ENCODE measurements around the gene GLYATL3. TPM values are rescaled to one million over a fixed set of nuclear protein-coding genes. Genes with fewer than 3 reads are reported as not detected.
"Not testable (repeated sequence)": the region's sequence is repeated elsewhere in the genome, so short reads cannot be mapped to it uniquely, and the experiment has no call there.

Gene GLYATL3
- total RNA-seq, 2 experiments from 2014 or later = not detected

DNA sequence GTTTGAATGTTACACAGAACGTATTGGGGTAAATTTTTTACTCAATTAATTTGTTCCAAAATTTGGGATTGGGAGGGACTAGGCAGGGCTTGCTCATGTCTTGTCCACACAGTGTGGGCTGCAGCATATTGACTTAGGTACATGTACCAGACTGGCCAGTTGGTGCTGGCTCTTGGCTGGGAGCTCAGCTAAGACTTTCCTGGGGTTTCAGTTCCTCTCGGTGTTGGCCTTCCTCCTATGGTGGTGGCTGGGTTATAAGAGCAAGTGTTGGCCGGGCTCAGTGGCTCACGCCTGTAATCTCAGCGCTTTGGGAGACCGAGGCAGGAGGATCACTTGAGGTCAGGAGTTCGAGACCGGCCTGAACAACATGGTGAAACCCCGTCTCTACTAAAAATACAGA is 31.7 kb upstream of the GLYATL3 start:
- ATAC-seq (no peak), DNase-seq (no peak)
- Mint-ChIP-seq H3K36me3 (ENCODE audit: low read depth) (peaks cover 15% of the 10 kb centered on the region), H3K27me3 (no peaks in the 10 kb centered on the region), H3K27ac (no peak overlapping the region), H3K4me3 (no peak overlapping the region), H3K9me3 (no peaks in the 10 kb centered on the region), H3K4me1 (ENCODE audit: low read depth) (peaks cover 23% of the 10 kb centered on the region)
- ChIA-PET POLR2A (no interaction called here), CTCF (interaction anchor here (0.9 to 2.2 kb wide), 2 partner anchors 10 to 65 kb away, joined by 3 to 7 read pairs; no protein-coding TSS in a partner anchor)
- intact Hi-C loops (cut with micrococcal nuclease) = no loop called here
- TF ChIP-seq, protein P1, sequence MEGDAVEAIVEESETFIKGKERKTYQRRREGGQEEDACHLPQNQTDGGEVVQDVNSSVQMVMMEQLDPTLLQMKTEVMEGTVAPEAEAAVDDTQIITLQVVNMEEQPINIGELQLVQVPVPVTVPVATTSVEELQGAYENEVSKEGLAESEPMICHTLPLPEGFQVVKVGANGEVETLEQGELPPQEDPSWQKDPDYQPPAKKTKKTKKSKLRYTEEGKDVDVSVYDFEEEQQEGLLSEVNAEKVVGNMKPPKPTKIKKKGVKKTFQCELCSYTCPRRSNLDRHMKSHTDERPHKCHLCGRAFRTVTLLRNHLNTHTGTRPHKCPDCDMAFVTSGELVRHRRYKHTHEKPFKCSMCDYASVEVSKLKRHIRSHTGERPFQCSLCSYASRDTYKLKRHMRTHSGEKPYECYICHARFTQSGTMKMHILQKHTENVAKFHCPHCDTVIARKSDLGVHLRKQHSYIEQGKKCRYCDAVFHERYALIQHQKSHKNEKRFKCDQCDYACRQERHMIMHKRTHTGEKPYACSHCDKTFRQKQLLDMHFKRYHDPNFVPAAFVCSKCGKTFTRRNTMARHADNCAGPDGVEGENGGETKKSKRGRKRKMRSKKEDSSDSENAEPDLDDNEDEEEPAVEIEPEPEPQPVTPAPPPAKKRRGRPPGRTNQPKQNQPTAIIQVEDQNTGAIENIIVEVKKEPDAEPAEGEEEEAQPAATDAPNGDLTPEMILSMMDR (IDR thresholded peaks at IDR 0.05) = no peak

DNA sequence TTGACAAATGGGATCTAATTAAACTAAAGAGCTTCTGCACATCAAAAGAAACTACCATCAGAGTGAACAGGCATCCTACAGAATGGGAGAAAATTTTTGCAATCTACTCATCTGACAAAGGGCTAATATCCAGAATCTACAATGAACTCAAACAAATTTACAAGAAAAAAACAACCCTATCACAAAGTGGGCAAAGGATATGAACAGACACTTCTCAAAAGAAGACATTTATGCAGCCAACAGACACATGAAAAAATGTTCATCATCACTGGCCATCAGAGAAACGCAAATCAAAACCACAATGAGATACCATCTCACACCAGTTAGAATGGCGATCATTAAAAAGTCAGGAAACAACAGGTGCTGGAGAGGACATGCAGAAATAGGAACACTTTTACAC is 23.2 kb upstream of the GLYATL3 start:
- ATAC-seq; H3K9me3 Mint-ChIP-seq; H3K27ac Mint-ChIP-seq; intact Hi-C loops (cut with micrococcal nuclease); POLR2A ChIA-PET; CTCF ChIA-PET; H3K4me1 Mint-ChIP-seq (ENCODE audit: low read depth); H3K4me3 Mint-ChIP-seq; DNase-seq; H3K27me3 Mint-ChIP-seq: not testable (repeated sequence)
- peaks cover 50% of the 10 kb centered on the region for H3K36me3 Mint-ChIP-seq (ENCODE audit: low read depth)

DNA sequence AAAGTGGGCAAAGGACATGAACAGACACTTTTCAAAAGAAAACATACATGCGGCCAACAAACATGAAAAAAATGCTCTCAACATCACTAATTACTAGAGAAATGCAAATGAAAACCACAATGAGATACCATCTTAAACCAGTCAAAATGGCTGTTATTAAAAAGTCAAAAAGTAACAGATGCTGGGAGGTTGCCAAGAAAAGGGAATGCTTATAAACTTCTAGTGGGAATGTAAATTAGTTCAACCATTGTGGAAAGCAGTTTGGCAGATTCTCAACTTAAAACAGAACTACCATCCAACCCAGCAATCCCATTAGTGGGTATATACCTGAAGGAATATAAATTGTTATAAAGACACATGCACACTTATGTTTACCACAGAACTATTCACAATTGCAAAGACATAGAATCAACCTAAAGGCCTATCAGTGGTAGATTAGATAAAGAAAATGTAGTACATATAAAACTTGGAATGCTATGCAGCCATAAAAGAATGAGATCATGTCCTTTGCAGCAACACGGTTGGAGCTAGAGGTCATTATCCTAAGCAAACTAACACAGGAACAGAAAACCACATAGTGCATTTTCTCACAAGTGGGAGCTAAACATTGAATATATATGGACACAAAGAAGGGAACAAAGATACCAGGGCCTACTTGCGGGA is 20.3 kb upstream of the GLYATL3 start:
- ATAC-seq (no peak), DNase-seq (no peak)
- Mint-ChIP-seq H3K9me3 (no peaks in the 10 kb centered on the region), H3K4me3 (no peak overlapping the region), H3K4me1 (ENCODE audit: low read depth) (no peaks in the 10 kb centered on the region), H3K27ac (no peak overlapping the region), H3K36me3 (ENCODE audit: low read depth) (peaks cover 40% of the 10 kb centered on the region), H3K27me3 (no peaks in the 10 kb centered on the region)
- TF ChIP-seq, protein P1 (IDR thresholded peaks at IDR 0.05) = no peak
- POLR2A ChIA-PET = no interaction called here
- CTCF ChIA-PET = interaction anchor here (1.9 kb wide), 1 partner anchor 11 kb away, joined by 7 read pairs; no protein-coding TSS in a partner anchor
- intact Hi-C loops (cut with micrococcal nuclease) = no loop called here

DNA sequence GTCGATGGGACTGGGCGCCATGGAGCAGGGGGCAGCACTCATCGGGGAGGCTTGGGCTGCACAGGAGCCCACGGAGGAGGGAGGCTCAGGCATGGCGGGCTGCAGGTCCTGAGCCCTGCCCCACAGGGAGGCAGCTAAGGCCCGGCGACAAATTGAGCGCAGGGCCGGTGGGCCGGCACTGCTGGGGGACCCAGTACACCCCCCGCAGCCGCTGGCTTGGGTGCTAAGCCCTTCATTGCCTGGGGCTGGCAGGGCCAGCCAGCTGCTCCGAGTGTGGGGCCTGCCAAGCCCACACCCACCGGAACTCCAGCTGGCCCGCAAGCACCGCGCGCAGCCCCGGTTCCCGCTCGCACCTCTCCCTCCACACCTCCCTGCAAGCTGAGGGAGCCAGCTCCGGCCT is 17.9 kb upstream of the GLYATL3 start:
- H3K27me3 Mint-ChIP-seq; H3K4me1 Mint-ChIP-seq (ENCODE audit: low read depth); CTCF ChIA-PET; POLR2A ChIA-PET; intact Hi-C loops (cut with micrococcal nuclease); H3K9me3 Mint-ChIP-seq; H3K27ac Mint-ChIP-seq; ATAC-seq; H3K4me3 Mint-ChIP-seq; DNase-seq: not testable (repeated sequence)
- peaks cover 23% of the 10 kb centered on the region for H3K36me3 Mint-ChIP-seq (ENCODE audit: low read depth)

DNA sequence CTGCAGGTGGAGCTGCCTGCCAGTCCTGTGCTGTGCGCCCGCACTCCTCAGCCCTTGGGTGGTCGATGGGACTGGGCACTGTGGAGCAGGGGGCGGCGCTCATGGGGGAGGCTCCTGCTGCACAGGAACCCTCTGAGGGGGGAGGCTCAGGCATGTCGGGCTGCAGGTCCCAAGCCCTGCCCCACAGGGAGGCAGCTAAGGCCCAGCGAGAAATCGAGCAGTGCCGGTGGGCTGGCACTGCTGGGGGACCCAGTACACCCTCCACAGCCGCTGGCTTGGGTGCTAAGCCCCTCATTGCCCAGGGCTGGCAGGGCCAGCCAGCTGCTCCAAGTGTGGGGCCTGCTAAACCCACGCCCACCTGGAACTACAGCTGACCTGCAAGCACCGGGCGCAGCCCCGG is 16.3 kb upstream of the GLYATL3 start:
- DNase-seq; CTCF ChIA-PET; H3K4me1 Mint-ChIP-seq (ENCODE audit: low read depth); H3K4me3 Mint-ChIP-seq; H3K9me3 Mint-ChIP-seq; ATAC-seq; H3K27me3 Mint-ChIP-seq; intact Hi-C loops (cut with micrococcal nuclease); H3K27ac Mint-ChIP-seq: not testable (repeated sequence)
- POLR2A ChIA-PET = interaction anchor here (0.6 kb wide), 1 partner anchor 32 kb away, joined by 3 read pairs; no protein-coding TSS in a partner anchor
- H3K36me3 Mint-ChIP-seq (ENCODE audit: low read depth) = peaks cover 25% of the 10 kb centered on the region

DNA sequence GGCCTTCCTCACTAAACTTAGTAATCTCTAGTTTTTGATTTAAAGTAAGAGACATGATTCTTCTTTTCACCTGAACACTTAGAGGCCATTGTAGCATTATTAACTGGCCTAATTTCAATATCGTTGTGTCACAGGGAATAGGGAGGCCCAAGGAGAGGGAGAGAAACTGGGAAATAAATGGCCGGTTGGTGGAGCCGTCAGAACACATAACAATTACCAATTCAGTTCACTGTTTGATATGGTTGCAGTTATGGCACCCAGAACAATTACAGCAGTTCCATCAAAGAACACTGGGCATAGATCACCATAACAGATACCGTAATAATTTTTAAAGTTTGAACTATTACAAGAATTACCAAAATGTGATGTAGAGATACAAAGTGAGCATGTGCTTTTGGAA is 9.1 kb upstream of the GLYATL3 start:
- TF ChIP-seq, protein P1 (IDR thresholded peaks at IDR 0.05) = no peak
- no peaks in the 10 kb centered on the region for H3K9me3 Mint-ChIP-seq
- H3K4me3 Mint-ChIP-seq = no peak overlapping the region
- intact Hi-C loops (cut with micrococcal nuclease) = no loop called here
- no peak overlapping the region for H3K27ac Mint-ChIP-seq
- H3K4me1 Mint-ChIP-seq (ENCODE audit: low read depth) = no peaks in the 10 kb centered on the region
- no peaks in the 10 kb centered on the region for H3K27me3 Mint-ChIP-seq
- ChIA-PET CTCF (no interaction called here), POLR2A (no interaction called here)
- DNase-seq = no peak
- no peak for ATAC-seq
- H3K36me3 Mint-ChIP-seq (ENCODE audit: low read depth) = peaks cover 32% of the 10 kb centered on the region
